IPS-15b (cell line): ENCODE results near the gene ARHGAP33.

ENCODE experiments used
- H3K27me3 ChIP-seq: one replicate; pipeline ENCODE4 v1.6.1; 2013; ENCODE audit warnings: low read length; ENCODE audit not compliant: control insufficient read depth, insufficient read depth
- H3K36me3 ChIP-seq: one replicate; pipeline ENCODE4 v1.6.1; 2013; ENCODE audit warnings: low read length; ENCODE audit not compliant: control insufficient read depth, insufficient read depth
- H3K4me1 ChIP-seq: one replicate; pipeline ENCODE4 v1.6.1; 2013; ENCODE audit warnings: mild to moderate bottlenecking, low read length; ENCODE audit not compliant: control insufficient read depth, insufficient read depth
- H3K4me3 ChIP-seq: one replicate; pipeline ENCODE4 v1.5.1; 2013; ENCODE audit warnings: low read depth, low read length
- H3K9ac ChIP-seq: one replicate; pipeline ENCODE4 v1.6.1; 2013; ENCODE audit warnings: low read depth, mild to moderate bottlenecking, low read length
- H3K9me3 ChIP-seq: one replicate; pipeline ENCODE4 v1.6.1; 2013; ENCODE audit warnings: mild to moderate bottlenecking, low read length; ENCODE audit not compliant: control insufficient read depth, insufficient read depth

Gene ARHGAP33

DNA sequence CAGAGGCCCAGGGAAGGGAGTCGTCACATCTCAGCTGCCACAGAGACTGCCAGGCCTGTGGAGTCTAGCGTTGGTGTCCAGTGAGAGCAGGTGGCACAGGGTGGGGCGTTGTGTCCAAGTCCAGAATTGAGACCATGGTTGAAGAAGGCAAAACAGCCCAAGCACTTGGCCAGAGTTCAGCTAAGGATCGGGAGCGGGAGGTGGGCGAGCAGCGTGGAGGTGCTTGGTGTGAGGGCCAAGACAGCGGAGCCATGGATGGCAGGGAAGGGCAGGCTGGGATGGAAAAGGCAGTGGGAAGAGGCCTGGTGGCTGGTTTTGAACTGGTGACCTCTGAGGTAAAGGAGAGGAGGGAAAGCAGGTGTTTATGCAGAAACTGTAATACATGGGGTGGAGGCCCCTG, 41.1 kb upstream of the ARHGAP33 start:
- Histone ChIP-seq H3K4me1 (no peaks in the 10 kb centered on the region), H3K4me3 (no peak overlapping the region), H3K9ac (no peak overlapping the region), H3K36me3 (peaks cover 68% of the 10 kb centered on the region), H3K27me3 (no peaks in the 10 kb centered on the region), H3K9me3 (no peaks in the 10 kb centered on the region)

- Histone ChIP-seq H3K27me3 (no peaks in the 10 kb centered on the region), H3K36me3 (peaks cover 62% of the 10 kb centered on the region), H3K4me3 (no peak overlapping the region), H3K4me1 (no peaks in the 10 kb centered on the region), H3K9me3 (no peaks in the 10 kb centered on the region), H3K9ac (no peak overlapping the region)
These were observed 40.5 kb upstream of the ARHGAP33 start for GRCh38 chr19:35734889-35735288.

GRCh38 chr19:35736913-35737886, 38.2 kb upstream of the ARHGAP33 start:
- Histone ChIP-seq H3K4me1 (no peaks in the 10 kb centered on the region), H3K36me3 (peaks cover 43% of the 10 kb centered on the region), H3K9ac (no peak overlapping the region), H3K27me3 (no peaks in the 10 kb centered on the region), H3K9me3 (no peaks in the 10 kb centered on the region), H3K4me3 (no peak overlapping the region)

- H3K9ac ChIP-seq = no peak overlapping the region
These were observed 37.1 kb upstream of the ARHGAP33 start for GRCh38 chr19:35738021-35738886.

DNA sequence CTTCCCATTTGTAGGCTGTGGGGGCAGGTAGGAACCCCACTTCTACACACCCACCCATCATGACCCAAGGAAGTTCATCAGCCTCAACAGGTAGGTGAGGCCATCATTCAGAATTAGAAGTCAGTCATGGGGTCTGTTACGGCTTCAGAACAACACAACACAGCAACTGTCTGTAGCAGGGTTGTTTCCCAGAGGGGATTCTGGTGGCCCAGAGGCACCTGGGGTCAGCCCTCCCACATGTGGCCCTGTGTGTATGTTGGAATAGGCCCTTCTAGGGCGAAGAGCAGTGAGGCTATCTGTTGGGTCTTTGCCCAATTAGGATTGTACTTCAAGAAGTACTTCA, 36.5 kb upstream of the ARHGAP33 start:
- H3K27me3 ChIP-seq = no peaks in the 10 kb centered on the region
- no peaks in the 10 kb centered on the region for H3K9me3 ChIP-seq
- no peak overlapping the region for H3K9ac ChIP-seq
- H3K36me3 ChIP-seq = peaks cover 38% of the 10 kb centered on the region
- H3K4me3 ChIP-seq = no peak overlapping the region
- no peaks in the 10 kb centered on the region for H3K4me1 ChIP-seq

More at GRCh38 chr19:35738021-35738886, 37.1 kb upstream of the ARHGAP33 start:
- H3K4me3 ChIP-seq = no peak overlapping the region
- H3K4me1 ChIP-seq = no peaks in the 10 kb centered on the region
- H3K27me3 ChIP-seq = no peaks in the 10 kb centered on the region
- H3K9me3 ChIP-seq = no peaks in the 10 kb centered on the region
- peaks cover 43% of the 10 kb centered on the region for H3K36me3 ChIP-seq

DNA sequence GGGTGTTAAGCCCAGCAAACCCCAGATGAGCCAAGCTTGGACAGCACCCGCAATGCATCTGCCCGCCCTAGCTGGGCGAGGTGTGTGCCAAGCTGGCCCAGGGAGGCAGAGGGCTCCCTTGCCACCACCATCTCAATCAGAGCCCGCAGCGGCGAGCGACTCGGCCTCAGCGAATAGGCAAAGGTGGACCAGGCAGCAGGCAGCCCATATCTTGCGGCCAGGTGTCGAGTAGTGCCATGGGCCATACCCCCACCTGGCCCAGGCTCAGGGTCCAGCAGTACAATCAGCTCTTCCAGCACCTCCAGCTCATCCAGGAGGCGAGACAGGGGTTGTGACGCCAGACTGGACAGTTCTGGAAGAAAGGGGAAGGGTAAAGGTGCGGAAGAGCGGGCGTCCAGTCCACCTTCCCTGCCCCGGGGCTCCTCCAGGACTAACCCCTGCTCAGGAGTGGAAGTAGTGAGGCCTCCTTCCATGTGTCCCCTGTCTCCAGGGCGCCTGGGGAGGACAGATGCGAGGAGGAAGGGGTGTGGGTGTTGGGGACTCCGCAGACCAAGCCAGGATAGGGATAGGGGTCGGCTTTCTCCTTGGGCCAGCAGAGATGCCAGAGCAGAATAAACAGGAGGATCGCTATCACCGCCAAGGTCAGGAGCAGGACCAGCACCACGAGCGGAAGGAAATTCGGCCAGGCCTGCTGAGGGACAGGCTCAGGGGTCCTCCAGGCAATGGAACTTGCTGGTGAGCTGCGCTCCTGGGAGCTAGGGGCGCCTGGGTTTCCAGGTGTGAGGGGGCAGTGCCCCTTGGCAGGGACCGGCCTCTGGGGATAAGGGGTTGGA, 35.9 kb upstream of the ARHGAP33 start:
- Histone ChIP-seq H3K27me3 (no peaks in the 10 kb centered on the region), H3K9ac (peak overlapping the region; percentile 47), H3K9me3 (no peaks in the 10 kb centered on the region), H3K4me1 (no peaks in the 10 kb centered on the region), H3K36me3 (peaks cover 34% of the 10 kb centered on the region), H3K4me3 (peak overlapping the region; percentile 88)

GRCh38 chr19:35740108-35740422, 35.3 kb upstream of the ARHGAP33 start:
- no peaks in the 10 kb centered on the region for H3K27me3 ChIP-seq
- H3K4me1 ChIP-seq = no peaks in the 10 kb centered on the region
- peak overlapping the region; percentile 47 for H3K9ac ChIP-seq
- H3K9me3 ChIP-seq = no peaks in the 10 kb centered on the region
- H3K4me3 ChIP-seq = peak overlapping the region; percentile 88
- H3K36me3 ChIP-seq = peaks cover 34% of the 10 kb centered on the region

DNA sequence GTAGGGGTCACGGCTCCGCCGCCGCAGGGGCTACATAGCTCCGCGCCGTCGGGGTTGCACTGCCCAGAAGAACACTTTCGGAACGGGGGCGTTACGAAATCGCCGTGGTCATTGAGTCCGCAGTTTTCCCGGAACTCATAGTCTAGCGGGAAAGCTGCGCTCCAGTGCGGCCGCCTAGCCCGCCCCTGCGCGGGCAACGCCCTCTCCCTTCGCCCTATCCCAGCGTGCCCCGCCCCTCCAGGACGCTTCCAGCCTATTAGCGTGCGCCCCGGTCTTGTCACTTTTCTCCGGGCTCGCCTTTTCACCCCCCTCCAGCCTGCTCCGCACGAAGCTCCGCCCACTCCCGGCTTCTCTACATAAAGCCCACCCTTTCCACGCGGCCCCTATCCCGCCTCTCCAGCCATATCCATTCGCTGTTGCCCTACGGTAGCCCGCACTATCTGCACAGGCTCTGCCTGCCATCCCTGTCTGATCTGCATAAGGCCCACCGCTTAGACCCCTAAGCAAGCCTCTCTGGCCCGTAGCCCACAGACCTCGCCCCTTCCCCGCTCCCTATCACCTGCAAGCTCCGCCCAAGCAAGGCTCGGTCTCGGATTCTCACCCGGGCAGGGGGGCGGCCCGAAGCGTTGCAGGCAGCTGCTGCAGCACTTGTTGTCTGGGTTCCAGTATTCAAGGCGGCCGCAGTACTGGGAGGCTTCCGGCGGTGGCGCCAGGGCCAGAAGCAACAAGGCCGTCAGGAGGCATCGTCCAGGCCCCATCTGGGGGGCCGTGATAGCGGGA, 34.8 kb upstream of the ARHGAP33 start:
- H3K36me3 ChIP-seq = peaks cover 30% of the 10 kb centered on the region
- H3K4me3 ChIP-seq = peak overlapping the region; percentile 88
- H3K9ac ChIP-seq = peak overlapping the region; percentile 73
- no peaks in the 10 kb centered on the region for H3K4me1 ChIP-seq
- no peaks in the 10 kb centered on the region for H3K27me3 ChIP-seq
- H3K9me3 ChIP-seq = no peaks in the 10 kb centered on the region

GRCh38 chr19:35741203-35741515, 34.2 kb upstream of the ARHGAP33 start:
- Histone ChIP-seq H3K4me3 (peak overlapping the region; percentile 88), H3K4me1 (peaks cover 1% of the 10 kb centered on the region), H3K27me3 (no peaks in the 10 kb centered on the region), H3K9ac (peak overlapping the region; percentile 73), H3K9me3 (no peaks in the 10 kb centered on the region), H3K36me3 (peaks cover 30% of the 10 kb centered on the region)

DNA sequence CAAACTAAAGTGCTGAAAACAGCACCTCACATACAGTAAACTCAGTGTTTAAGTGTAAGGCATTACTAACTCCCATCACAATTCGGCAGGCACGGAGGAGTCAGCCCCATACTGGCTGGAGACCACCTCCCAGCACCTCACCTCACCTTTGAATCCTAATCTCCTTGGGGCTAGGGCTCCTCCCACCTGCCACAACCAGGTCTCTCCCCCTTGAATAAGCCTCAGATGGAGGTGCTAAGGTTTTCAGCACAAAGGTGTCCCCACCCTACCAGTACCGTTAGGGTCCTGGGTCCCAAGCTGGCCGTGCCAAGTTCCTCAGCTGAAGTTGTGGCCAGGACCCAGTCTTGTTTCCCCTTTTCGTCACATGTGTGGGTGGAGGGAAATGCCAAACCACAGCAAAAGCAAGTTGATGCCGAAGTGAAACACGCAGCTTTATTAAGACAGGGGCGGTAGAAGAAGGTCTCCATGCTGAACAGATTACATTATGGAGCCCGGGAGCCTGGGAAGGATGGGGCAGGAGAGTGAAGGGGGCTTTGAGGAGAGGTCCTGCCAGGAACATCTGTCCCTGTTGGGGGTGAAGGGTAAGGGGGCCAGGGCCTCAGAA, 33.1 kb upstream of the ARHGAP33 start, which contains the start of gene IGFLR1:
TSS of gene IGFLR1 (minus strand) at position 332 of the 604 bp plus-strand sequence. CDS start 1,272 bp downstream, outside the sequence.
- Histone ChIP-seq H3K9ac (no peak within 1 kb of the TSS), H3K4me3 (peak within 1 kb of the TSS; percentile 88), H3K27me3 (no peaks in the 10 kb centered on the region), H3K4me1 (peaks cover 4% of the 10 kb centered on the region), H3K36me3 (peaks cover 21% of the 10 kb centered on the region), H3K9me3 (no peaks in the 10 kb centered on the region)
